Kidney epithelial cell (primary cell): ENCODE data around the gene STK11IP. TPM values are rescaled to one million over a fixed set of nuclear protein-coding genes. Genes with fewer than 3 reads are reported as not detected.

Source experiments
- DNase-seq: peaks from one replicate; pipeline ENCODE4 v3.0.0-alpha.2; 2010; ENCODE audit warnings: low read depth
- H3K27me3 ChIP-seq: 2 replicates; pipeline ENCODE4 v1.6.0; 2011; ENCODE audit warnings: low read length; ENCODE audit not compliant: control insufficient read depth, insufficient read depth
- H3K36me3 ChIP-seq: 2 replicates; pipeline ENCODE4 v1.5.1; 2011; ENCODE audit warnings: low read length; ENCODE audit not compliant: control insufficient read depth, insufficient read depth
- H3K4me3 ChIP-seq: 2 replicates; pipeline ENCODE4 v1.5.1; 2011; ENCODE audit warnings: low read depth, mild to moderate bottlenecking, control low read depth, low read length
- CTCF ChIP-seq: IDR thresholded peaks from 2 replicates; pipeline ENCODE4 v1.5.1; 2011; ENCODE audit warnings: mild to moderate bottlenecking, moderate library complexity, low read length, control low read depth, inconsistent platforms; ENCODE audit not compliant: insufficient read depth, poor library complexity, severe bottlenecking
- total RNA-seq: library from RNA; depleted of rRNA; stranded (reverse); fragments of >200 nt; gene quantifications from 2 replicates; pipeline ENCODE4 v1.2.3, GENCODE V29; 2015

STK11IP gene
- total RNA-seq, 1 donor from 2014 or later: 22.2 TPM

GRCh38 chr2:219552382-219553167 is 45.1 kb upstream of the STK11IP start:
- TF ChIP-seq CTCF: no peak
- DNase-seq: no peak
- H3K4me3 ChIP-seq: peak overlapping the region; percentile 70
- peaks cover 14% of the 10 kb centered on the region for H3K27me3 ChIP-seq
- no peaks in the 10 kb centered on the region for H3K36me3 ChIP-seq

GRCh38 chr2:219553168-219553417 is 44.6 kb upstream of the STK11IP start:
- peaks cover 14% of the 10 kb centered on the region for H3K27me3 ChIP-seq
- DNase-seq: no peak
- H3K4me3 ChIP-seq: peak overlapping the region; percentile 70
- no peaks in the 10 kb centered on the region for H3K36me3 ChIP-seq
- no peak for TF ChIP-seq CTCF

GRCh38 chr2:219553463-219553963 is 44.1 kb upstream of the STK11IP start:
- DNase-seq: no peak
- Histone ChIP-seq H3K36me3 (no peaks in the 10 kb centered on the region), H3K27me3 (peaks cover 14% of the 10 kb centered on the region), H3K4me3 (no peak overlapping the region)
- TF ChIP-seq CTCF: no peak

- Histone ChIP-seq H3K4me3 (no peak overlapping the region), H3K36me3 (no peaks in the 10 kb centered on the region), H3K27me3 (peaks cover 14% of the 10 kb centered on the region)
- no peak for DNase-seq
- TF ChIP-seq CTCF: no peak
Observed at GRCh38 chr2:219554350-219554749, 43.3 kb upstream of the STK11IP start.

- H3K27me3 ChIP-seq: peaks cover 14% of the 10 kb centered on the region
- no peak overlapping the region for H3K4me3 ChIP-seq
- no peaks in the 10 kb centered on the region for H3K36me3 ChIP-seq
- no peak for DNase-seq
- no peak for TF ChIP-seq CTCF
Observed at GRCh38 chr2:219555956-219556355, 41.7 kb upstream of the STK11IP start.

GRCh38 chr2:219556413-219556812 is 41.2 kb upstream of the STK11IP start:
- no peak for TF ChIP-seq CTCF
- Histone ChIP-seq H3K27me3 (peaks cover 14% of the 10 kb centered on the region), H3K4me3 (no peak overlapping the region), H3K36me3 (no peaks in the 10 kb centered on the region)
- DNase-seq: no peak
